Measurements from ENCODE around the gene APOB.
A peak's percentile ranks its signal among the peaks of the same experiment; 100 is the strongest.

The APOB gene

GRCh38 chr2:21055879-21056790 lies 12.3 kb upstream of the APOB start:
- DNase-seq (ENCODE audit: low spot score in 2 of 2) (no peak), ATAC-seq (no peak)
- Mint-ChIP-seq H3K4me1 (no peaks in the 10 kb centered on the region), H3K27ac (no peak overlapping the region), H3K36me3 (no peaks in the 10 kb centered on the region), H3K9me3 (no peaks in the 10 kb centered on the region), H3K4me3 (no peak overlapping the region)

- Mint-ChIP-seq H3K36me3 (no peaks in the 10 kb centered on the region), H3K4me1 (no peaks in the 10 kb centered on the region), H3K4me3 (no peak overlapping the region), H3K9me3 (no peaks in the 10 kb centered on the region), H3K27ac (no peak overlapping the region)
- DNase-seq (ENCODE audit: low spot score in 2 of 2) (no peak), ATAC-seq (no peak)
These were observed 11.6 kb upstream of the APOB start for GRCh38 chr2:21055451-21055850.

GRCh38 chr2:21054011-21054410 lies 10.1 kb upstream of the APOB start:
- H3K36me3 Mint-ChIP-seq: no peaks in the 10 kb centered on the region
- no peak for ATAC-seq
- H3K4me3 Mint-ChIP-seq: no peak overlapping the region
- no peak for DNase-seq (ENCODE audit: low spot score in 2 of 2)
- no peaks in the 10 kb centered on the region for H3K4me1 Mint-ChIP-seq
- H3K27ac Mint-ChIP-seq: no peak overlapping the region
- no peaks in the 10 kb centered on the region for H3K9me3 Mint-ChIP-seq

DNA sequence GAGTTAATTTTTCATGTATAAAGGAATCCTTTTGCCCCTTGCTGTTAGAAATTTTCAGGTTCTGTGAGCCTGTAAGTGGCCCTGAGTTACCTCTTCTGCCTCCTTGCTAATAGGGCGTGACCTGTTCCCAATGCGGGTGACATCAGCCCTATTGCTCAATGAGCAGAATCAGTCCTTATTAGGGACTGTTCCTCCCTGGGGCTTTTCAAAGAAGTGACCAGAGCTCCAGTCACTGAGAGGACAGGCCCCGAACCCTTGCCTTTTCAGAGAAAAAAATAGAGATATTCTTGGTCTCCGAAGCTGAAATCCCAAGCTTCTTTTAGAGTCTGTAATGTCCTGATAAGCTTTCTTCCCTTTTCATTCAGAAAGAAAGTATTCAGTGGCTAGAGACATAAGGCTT lies 8.2 kb upstream of the APOB start:
- Mint-ChIP-seq H3K4me1 (no peaks in the 10 kb centered on the region), H3K27ac (no peak overlapping the region), H3K4me3 (no peak overlapping the region), H3K36me3 (no peaks in the 10 kb centered on the region), H3K9me3 (no peaks in the 10 kb centered on the region)
- ATAC-seq (no peak), DNase-seq (ENCODE audit: low spot score in 2 of 2) (no peak)

DNA sequence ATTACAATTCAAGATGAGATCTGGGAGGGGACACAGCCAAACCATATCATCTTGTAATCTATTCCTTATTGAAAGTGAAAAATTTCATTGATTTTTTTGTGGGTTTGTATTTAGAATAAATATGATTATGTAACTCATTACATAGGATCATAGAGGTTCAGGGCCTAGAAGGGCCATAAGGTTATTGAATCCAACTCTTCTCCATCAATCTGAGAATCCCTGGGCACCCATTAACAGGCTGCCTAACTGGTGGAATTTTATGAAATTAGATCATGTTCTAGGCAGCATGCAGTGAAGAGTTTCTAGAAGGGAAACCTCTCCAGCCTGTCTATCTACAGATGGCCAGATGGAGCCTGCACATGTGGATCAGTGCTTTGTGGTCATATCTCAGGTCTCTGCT lies 6.3 kb upstream of the APOB start:
- DNase-seq (ENCODE audit: low spot score in 2 of 2) (no peak), ATAC-seq (no peak)
- Mint-ChIP-seq H3K9me3 (no peaks in the 10 kb centered on the region), H3K4me3 (no peak overlapping the region), H3K27ac (no peak overlapping the region), H3K4me1 (no peaks in the 10 kb centered on the region), H3K36me3 (no peaks in the 10 kb centered on the region)

DNA sequence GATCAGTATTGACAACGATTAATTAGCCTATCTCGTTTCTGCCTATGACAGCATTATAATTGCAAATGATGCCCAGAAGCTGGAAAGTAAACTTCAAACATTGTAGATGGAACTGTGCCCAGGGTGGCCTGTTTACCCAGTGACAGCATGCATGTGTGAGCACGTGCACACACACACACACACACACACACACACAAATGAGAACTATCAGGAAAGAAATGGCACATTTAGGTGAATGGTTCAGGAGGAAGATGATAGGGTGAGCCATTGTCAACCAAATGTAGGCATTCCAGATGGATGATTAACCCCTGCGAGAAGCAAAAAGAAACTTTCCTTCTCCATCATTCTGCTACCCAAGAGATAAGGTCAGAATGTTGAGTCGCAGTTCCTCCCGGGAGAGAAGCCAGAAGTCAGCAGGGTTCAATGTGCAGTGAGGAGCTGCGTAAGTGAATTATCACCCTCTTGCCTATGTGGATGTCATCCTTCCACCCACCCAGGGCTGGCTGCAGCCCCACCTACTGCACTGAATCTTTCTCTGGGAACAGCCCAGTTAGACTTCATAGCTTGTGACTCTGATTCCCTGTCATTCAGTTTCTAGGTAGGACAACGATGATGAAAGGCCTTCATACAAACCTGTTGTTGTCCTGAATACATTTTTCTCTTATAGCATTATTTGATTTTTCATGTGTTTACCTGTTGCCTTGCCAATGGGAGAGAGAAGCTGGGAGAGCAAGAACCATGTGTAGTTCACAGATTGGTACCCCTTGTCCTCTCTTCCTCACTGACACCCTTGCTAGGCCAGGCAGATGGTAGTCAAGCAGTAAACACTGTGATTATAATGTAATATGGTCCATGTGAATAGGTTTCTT lies 3.5 kb upstream of the APOB start:
- ATAC-seq (no peak), DNase-seq (ENCODE audit: low spot score in 2 of 2) (no peak)
- H3K4me1 Mint-ChIP-seq: no peaks in the 10 kb centered on the region
- H3K4me3 Mint-ChIP-seq: no peak overlapping the region
- no peaks in the 10 kb centered on the region for H3K36me3 Mint-ChIP-seq
- no peaks in the 10 kb centered on the region for H3K9me3 Mint-ChIP-seq
- no peak overlapping the region for H3K27ac Mint-ChIP-seq

- no peak overlapping the region for H3K4me3 Mint-ChIP-seq
These were observed 2.6 kb upstream of the APOB start for GRCh38 chr2:21046506-21046905.

GRCh38 chr2:21044694-21045371 lies 960 bp upstream of the APOB start:
- no peaks in the 10 kb centered on the region for H3K9me3 Mint-ChIP-seq
- DNase-seq (ENCODE audit: low spot score in 2 of 2) (no peak), ATAC-seq (peak; percentile 15)

More at GRCh38 chr2:21046506-21046905, 2.6 kb upstream of the APOB start:
- no peak overlapping the region for H3K27ac Mint-ChIP-seq
- no peak for ATAC-seq
- no peak for DNase-seq (ENCODE audit: low spot score in 2 of 2)
- H3K36me3 Mint-ChIP-seq: no peaks in the 10 kb centered on the region
- no peaks in the 10 kb centered on the region for H3K4me1 Mint-ChIP-seq
- no peaks in the 10 kb centered on the region for H3K9me3 Mint-ChIP-seq

DNA sequence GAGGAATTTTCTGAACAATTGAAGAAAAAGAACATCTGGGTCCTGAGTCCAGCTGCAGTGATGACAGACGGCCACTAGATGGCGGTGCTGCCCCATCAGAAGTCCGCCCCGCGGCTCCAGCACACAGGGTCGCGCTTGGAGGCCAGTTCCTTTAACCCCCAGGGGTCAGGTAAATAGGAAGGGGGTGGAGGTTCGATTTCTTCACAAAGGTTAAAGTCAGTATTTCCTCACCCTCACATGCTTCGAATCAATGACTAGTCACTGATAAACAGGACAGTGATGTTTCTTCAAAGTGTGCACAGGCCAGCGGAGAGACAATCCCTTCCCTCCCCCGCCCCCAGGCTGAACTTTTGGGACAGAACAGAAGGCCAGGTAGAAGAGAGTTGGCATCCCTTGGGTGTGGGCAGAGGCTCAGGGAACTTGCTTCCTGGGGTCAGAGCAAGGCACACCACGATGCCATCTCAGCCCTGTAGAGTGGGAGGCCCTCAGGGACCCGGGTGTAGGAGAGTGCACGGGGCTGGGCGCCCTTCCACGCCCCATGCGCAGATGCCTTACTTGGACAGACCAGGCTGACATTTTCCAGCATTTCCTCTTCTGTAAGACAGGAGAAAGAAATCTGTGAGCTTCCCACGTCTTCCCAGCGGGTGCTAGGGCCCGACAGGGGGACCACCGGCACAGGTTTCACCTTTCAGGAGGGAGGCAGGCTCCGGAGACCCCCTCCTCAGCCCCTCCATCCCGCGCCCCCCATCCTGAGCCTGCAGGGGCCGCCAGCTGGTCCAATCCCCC lies 722 bp downstream of the APOB start:
- DNase-seq (ENCODE audit: low spot score in 2 of 2) (peak; percentile 49 to 64), ATAC-seq (peak; percentile 29)
- Mint-ChIP-seq H3K9me3 (no peaks in the 10 kb centered on the region), H3K4me3 (no peak overlapping the region), H3K4me1 (no peaks in the 10 kb centered on the region), H3K27ac (no peak overlapping the region), H3K36me3 (no peaks in the 10 kb centered on the region)

More at GRCh38 chr2:21044694-21045371, 960 bp upstream of the APOB start:
- Mint-ChIP-seq H3K36me3 (no peaks in the 10 kb centered on the region), H3K4me3 (no peak overlapping the region), H3K4me1 (no peaks in the 10 kb centered on the region), H3K27ac (no peak overlapping the region)

- Mint-ChIP-seq H3K4me3 (no peak overlapping the region), H3K9me3 (no peaks in the 10 kb centered on the region), H3K36me3 (no peaks in the 10 kb centered on the region), H3K27ac (no peak overlapping the region), H3K4me1 (no peaks in the 10 kb centered on the region)
- ATAC-seq (no peak), DNase-seq (ENCODE audit: low spot score in 2 of 2) (no peak)
These were observed 1.2 kb downstream of the APOB start for GRCh38 chr2:21042708-21042957.

DNA sequence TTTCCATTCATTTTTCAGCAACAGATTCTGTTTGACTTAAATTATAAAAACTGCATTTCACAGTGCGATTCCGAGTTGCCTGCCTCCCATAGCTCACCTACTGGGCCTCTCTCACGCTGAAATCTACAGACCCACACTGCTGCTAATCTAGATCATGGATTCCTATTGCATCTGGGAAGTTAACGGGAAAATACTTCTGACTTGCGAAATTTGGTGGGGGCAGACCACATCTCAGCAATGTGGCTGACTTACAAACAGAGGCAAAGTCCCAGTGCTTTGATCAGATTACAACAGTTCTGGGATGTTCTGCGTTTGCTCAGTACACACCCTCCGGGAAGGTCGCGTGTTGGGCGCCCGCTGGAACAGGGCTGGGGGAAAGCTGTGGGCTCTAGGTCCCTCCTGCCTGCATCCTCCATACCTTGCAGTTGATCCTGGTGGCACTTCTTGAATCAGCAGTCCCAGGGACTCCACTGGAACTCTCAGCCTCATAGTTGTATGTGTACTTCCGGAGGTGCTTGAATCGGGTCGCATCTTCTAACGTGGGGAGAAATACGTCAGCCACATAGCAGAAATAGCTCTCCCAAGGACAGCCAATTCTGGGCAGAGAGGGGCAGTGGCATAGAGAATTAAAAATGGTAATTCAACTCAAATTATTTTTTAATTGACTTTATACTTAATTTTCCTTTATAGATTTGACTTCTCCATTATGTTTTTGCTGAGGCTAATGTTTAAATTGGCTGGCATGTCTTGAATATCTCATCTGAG lies 1.7 kb downstream of the APOB start:
- Mint-ChIP-seq H3K27ac (no peak overlapping the region), H3K4me1 (no peaks in the 10 kb centered on the region), H3K9me3 (no peaks in the 10 kb centered on the region), H3K36me3 (no peaks in the 10 kb centered on the region), H3K4me3 (no peak overlapping the region)
- ATAC-seq (no peak), DNase-seq (ENCODE audit: low spot score in 2 of 2) (no peak)

DNA sequence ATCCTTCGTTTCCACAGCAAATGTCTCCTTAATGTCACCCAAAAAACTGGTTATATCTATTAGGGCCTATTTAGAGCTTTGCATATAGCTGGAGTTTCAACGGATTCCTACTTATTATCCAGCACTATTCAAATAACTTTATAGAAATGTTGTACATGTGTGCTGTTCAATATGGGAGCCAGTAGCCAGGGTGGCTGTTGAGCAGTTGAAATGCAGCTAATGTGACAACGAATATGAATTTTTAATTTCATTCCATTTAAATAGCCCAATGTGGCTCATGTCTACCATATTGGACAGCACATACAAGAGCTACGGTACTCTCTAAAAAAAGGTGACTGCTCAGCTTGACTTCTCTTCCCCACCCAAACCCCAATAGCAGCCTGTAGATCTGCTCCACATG lies 2.4 kb downstream of the APOB start:
- Mint-ChIP-seq H3K27ac (no peak overlapping the region), H3K4me3 (no peak overlapping the region), H3K4me1 (no peaks in the 10 kb centered on the region), H3K9me3 (no peaks in the 10 kb centered on the region), H3K36me3 (no peaks in the 10 kb centered on the region)
- DNase-seq (ENCODE audit: low spot score in 2 of 2) (no peak), ATAC-seq (no peak)

GRCh38 chr2:21040468-21041377 lies 3.1 kb downstream of the APOB start:
- Mint-ChIP-seq H3K27ac (no peak overlapping the region), H3K36me3 (no peaks in the 10 kb centered on the region), H3K4me1 (no peaks in the 10 kb centered on the region), H3K9me3 (no peaks in the 10 kb centered on the region), H3K4me3 (no peak overlapping the region)
- no peak for DNase-seq (ENCODE audit: low spot score in 2 of 2)
- ATAC-seq: no peak

Measured in stimulated activated effector memory CD8-positive, alpha-beta T cell treated with anti-CD3 and anti-CD28 coated beads, Interleukin-12 subunit alpha, Interleukin-12 subunit beta, amount 100 ng/mL, for 72 hours (primary cell).